HEK293 (cell line): ENCODE results near the gene DIP2B.
A peak's percentile ranks its signal among the peaks of the same experiment; 100 is the strongest.

Experiments used
- CTCF ChIA-PET: fragments of 350-600 bp; formaldehyde crosslinking; extraction: SDS; loops from one replicate; lab custom pipeline; 2021; ENCODE audit warnings: antibody characterized with exemption; lab: Yijun Ruan, JAX
- POLR2A ChIA-PET: fragments of 300-600 bp; formaldehyde crosslinking; extraction: SDS; loops from one replicate; lab custom pipeline; 2020; ENCODE audit warnings: antibody characterized with exemption, inconsistent platforms; lab: Yijun Ruan, JAX
- H3K27ac ChIP-seq: fragments of 200-500 bp; sonication (Bioruptor generic); 2 replicates; pipeline ENCODE4 v1.5.1; 2014; ENCODE audit warnings: low read depth, low read length, control low read depth, inconsistent platforms; ENCODE audit errors: extremely low read depth
- H3K36me3 ChIP-seq, 2 experiments: fragments of 200-500 bp in 1 of 2; sonication (Bioruptor generic) in 1 of 2; 1 replicate in 1 of 2; 2 replicates in 1 of 2; pipeline ENCODE4 v1.5.1; 2014 to 2017; ENCODE audit warnings: inconsistent platforms in 2 of 2, low read length in 2 of 2; ENCODE audit not compliant: control insufficient read depth in 2 of 2, insufficient read depth in 1 of 2
- H3K4me1 ChIP-seq: fragments of 200-500 bp; sonication (Bioruptor generic); 2 replicates; pipeline ENCODE4 v1.5.1; 2014; ENCODE audit warnings: mild to moderate bottlenecking, low read length, inconsistent platforms; ENCODE audit not compliant: control insufficient read depth, insufficient read depth
- H3K4me3 ChIP-seq: 2 replicates; pipeline ENCODE4 v1.5.1; 2011; ENCODE audit warnings: low read depth, mild to moderate bottlenecking, control low read depth, low read length, moderate library complexity
- H3K9me3 ChIP-seq: fragments of 200-500 bp; sonication (Bioruptor generic); 2 replicates; pipeline ENCODE4 v1.5.1; 2014; ENCODE audit warnings: low read depth, low read length, inconsistent platforms; ENCODE audit not compliant: control insufficient read depth, insufficient read depth
- GLI2 ChIP-seq: fragments of 450-650 bp; formaldehyde crosslinking; IDR thresholded peaks from 2 replicates; pipeline ENCODE4; 2017; ENCODE audit warnings: missing biosample characterization, missing genetic modification characterization, low read depth, borderline replicate concordance
- GLIS1 ChIP-seq: fragments of 450-650 bp; formaldehyde crosslinking; IDR thresholded peaks from 2 replicates; pipeline ENCODE4 v1.5.1; 2016; ENCODE audit warnings: missing biosample characterization, missing genetic modification characterization
- MZF1 ChIP-seq: fragments of 450-650 bp; formaldehyde crosslinking; IDR thresholded peaks from 2 replicates; pipeline ENCODE4 v1.5.1; 2017; ENCODE audit warnings: missing biosample characterization, missing genetic modification characterization, borderline replicate concordance
- PRDM6 ChIP-seq: fragments of 450-650 bp; formaldehyde crosslinking; IDR thresholded peaks from 2 replicates; pipeline ENCODE4 v1.5.1; 2017; ENCODE audit warnings: missing biosample characterization, missing genetic modification characterization
- ZFHX2 ChIP-seq: fragments of 450-650 bp; formaldehyde crosslinking; conservative IDR thresholded peaks from 2 replicates; pipeline ENCODE4 v1.5.1; 2016; ENCODE audit warnings: missing biosample characterization, missing genetic modification characterization
- ZFP69B ChIP-seq: fragments of 450-650 bp; formaldehyde crosslinking; IDR thresholded peaks from 2 replicates; pipeline ENCODE4 v1.5.1; 2016; ENCODE audit warnings: missing biosample characterization, missing genetic modification characterization
- ZNF239 ChIP-seq: fragments of 450-650 bp; formaldehyde crosslinking; IDR thresholded peaks from 2 replicates; pipeline ENCODE4 v1.5.1; 2016; ENCODE audit warnings: missing biosample characterization, missing genetic modification characterization
- ZNF302 ChIP-seq: fragments of 450-650 bp; formaldehyde crosslinking; IDR thresholded peaks from 2 replicates; pipeline ENCODE4 v1.5.1; 2016; ENCODE audit warnings: missing biosample characterization, missing genetic modification characterization, low read depth
- ZNF707 ChIP-seq: fragments of 450-650 bp; formaldehyde crosslinking; IDR thresholded peaks from 2 replicates; pipeline ENCODE4 v1.5.1; 2016; ENCODE audit warnings: missing biosample characterization, missing genetic modification characterization
- ZSCAN16 ChIP-seq: fragments of 450-650 bp; formaldehyde crosslinking; IDR thresholded peaks from 2 replicates; pipeline ENCODE4 v1.5.1; 2016; ENCODE audit warnings: missing biosample characterization, missing genetic modification characterization
- TF ChIP-seq, protein P1 (sequence below): fragments of 450-650 bp; IDR thresholded peaks from 2 replicates; pipeline ENCODE4 v1.5.1; 2018; ENCODE audit warnings: missing biosample characterization, mild to moderate bottlenecking, missing genetic modification characterization
- TF ChIP-seq, protein P2 (sequence below): fragments of 450-650 bp; formaldehyde crosslinking; IDR thresholded peaks from 2 replicates; pipeline ENCODE4 v1.5.1; 2017; ENCODE audit warnings: missing biosample characterization, missing genetic modification characterization
- TF ChIP-seq, protein P3 (sequence below): fragments of 450-650 bp; formaldehyde crosslinking; IDR thresholded peaks from 2 replicates; pipeline ENCODE4 v1.5.1; 2016; ENCODE audit warnings: missing biosample characterization, missing genetic modification characterization
- TF ChIP-seq, protein P4 (sequence below): fragments of 450-650 bp; formaldehyde crosslinking; IDR thresholded peaks from 2 replicates; pipeline ENCODE4 v1.5.1; 2017; ENCODE audit warnings: missing biosample characterization, missing genetic modification characterization

The DIP2B gene

DNA sequence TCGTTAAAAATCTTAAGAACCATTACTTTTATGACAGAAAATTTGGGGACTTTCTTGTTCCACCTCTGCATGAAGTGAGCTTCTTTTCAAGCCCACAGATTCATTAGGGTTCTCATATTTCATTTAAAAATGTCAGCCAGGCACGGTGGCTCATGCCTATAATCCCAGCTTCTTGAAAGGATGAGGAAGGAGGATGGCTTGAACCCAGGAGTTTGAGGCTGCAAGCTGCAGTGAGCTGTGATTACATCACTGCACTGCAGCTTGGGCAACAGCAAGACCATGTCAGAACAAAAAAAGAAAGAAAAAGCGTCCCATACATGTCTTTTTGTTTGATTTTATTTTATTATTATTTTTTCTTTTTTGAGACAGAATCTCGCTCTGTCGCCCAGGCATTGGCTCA, 215.7 kb downstream of the DIP2B start:
- peaks cover 4 to 46% of the 10 kb centered on the region in 2 experiments for H3K36me3 ChIP-seq
- H3K9me3 ChIP-seq: no peaks in the 10 kb centered on the region
- ChIA-PET CTCF (interaction anchor here (0.7 to 2.5 kb wide), 2 partner anchors 10 to 14 kb away, joined by 4 to 12 read pairs; no protein-coding TSS in a partner anchor), POLR2A (no interaction called here)
- TF ChIP-seq ZSCAN16 (tag by site-specific recombination): no peak
- no peak for TF ChIP-seq ZFHX2 (tag by site-specific recombination)
- 0 out of 2 replicates have a peak, but pooled peaks have one; percentile 46 for TF ChIP-seq MZF1 (tag by site-specific recombination)
- no peak for TF ChIP-seq ZFP69B (tag by site-specific recombination)
- TF ChIP-seq, protein P1, sequence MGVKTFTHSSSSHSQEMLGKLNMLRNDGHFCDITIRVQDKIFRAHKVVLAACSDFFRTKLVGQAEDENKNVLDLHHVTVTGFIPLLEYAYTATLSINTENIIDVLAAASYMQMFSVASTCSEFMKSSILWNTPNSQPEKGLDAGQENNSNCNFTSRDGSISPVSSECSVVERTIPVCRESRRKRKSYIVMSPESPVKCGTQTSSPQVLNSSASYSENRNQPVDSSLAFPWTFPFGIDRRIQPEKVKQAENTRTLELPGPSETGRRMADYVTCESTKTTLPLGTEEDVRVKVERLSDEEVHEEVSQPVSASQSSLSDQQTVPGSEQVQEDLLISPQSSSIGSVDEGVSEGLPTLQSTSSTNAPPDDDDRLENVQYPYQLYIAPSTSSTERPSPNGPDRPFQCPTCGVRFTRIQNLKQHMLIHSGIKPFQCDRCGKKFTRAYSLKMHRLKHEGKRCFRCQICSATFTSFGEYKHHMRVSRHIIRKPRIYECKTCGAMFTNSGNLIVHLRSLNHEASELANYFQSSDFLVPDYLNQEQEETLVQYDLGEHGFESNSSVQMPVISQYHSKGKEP (tag by site-specific recombination): 0 out of 2 replicates have a peak, but pooled peaks have one; percentile 22
- no peak for TF ChIP-seq GLIS1 (tag by site-specific recombination)
- TF ChIP-seq, protein P2, sequence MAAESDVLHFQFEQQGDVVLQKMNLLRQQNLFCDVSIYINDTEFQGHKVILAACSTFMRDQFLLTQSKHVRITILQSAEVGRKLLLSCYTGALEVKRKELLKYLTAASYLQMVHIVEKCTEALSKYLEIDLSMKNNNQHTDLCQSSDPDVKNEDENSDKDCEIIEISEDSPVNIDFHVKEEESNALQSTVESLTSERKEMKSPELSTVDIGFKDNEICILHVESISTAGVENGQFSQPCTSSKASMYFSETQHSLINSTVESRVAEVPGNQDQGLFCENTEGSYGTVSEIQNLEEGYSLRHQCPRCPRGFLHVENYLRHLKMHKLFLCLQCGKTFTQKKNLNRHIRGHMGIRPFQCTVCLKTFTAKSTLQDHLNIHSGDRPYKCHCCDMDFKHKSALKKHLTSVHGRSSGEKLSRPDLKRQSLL: no peak
- TF ChIP-seq, protein P3, sequence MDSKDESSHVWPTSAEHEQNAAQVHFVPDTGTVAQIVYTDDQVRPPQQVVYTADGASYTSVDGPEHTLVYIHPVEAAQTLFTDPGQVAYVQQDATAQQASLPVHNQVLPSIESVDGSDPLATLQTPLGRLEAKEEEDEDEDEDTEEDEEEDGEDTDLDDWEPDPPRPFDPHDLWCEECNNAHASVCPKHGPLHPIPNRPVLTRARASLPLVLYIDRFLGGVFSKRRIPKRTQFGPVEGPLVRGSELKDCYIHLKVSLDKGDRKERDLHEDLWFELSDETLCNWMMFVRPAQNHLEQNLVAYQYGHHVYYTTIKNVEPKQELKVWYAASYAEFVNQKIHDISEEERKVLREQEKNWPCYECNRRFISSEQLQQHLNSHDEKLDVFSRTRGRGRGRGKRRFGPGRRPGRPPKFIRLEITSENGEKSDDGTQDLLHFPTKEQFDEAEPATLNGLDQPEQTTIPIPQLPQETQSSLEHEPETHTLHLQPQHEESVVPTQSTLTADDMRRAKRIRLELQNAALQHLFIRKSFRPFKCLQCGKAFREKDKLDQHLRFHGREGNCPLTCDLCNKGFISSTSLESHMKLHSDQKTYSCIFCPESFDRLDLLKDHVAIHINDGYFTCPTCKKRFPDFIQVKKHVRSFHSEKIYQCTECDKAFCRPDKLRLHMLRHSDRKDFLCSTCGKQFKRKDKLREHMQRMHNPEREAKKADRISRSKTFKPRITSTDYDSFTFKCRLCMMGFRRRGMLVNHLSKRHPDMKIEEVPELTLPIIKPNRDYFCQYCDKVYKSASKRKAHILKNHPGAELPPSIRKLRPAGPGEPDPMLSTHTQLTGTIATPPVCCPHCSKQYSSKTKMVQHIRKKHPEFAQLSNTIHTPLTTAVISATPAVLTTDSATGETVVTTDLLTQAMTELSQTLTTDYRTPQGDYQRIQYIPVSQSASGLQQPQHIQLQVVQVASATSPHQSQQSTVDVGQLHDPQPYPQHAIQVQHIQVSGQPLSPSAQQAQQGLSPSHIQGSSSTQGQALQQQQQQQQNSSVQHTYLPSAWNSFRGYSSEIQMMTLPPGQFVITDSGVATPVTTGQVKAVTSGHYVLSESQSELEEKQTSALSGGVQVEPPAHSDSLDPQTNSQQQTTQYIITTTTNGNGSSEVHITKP: peak; percentile 4
- TF ChIP-seq, protein P4, sequence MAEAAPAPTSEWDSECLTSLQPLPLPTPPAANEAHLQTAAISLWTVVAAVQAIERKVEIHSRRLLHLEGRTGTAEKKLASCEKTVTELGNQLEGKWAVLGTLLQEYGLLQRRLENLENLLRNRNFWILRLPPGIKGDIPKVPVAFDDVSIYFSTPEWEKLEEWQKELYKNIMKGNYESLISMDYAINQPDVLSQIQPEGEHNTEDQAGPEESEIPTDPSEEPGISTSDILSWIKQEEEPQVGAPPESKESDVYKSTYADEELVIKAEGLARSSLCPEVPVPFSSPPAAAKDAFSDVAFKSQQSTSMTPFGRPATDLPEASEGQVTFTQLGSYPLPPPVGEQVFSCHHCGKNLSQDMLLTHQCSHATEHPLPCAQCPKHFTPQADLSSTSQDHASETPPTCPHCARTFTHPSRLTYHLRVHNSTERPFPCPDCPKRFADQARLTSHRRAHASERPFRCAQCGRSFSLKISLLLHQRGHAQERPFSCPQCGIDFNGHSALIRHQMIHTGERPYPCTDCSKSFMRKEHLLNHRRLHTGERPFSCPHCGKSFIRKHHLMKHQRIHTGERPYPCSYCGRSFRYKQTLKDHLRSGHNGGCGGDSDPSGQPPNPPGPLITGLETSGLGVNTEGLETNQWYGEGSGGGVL (tag by site-specific recombination): no peak
- no peak for TF ChIP-seq ZNF239 (tag by site-specific recombination)
- TF ChIP-seq ZNF302 (tag by site-specific recombination): no peak
- no peak for TF ChIP-seq ZNF707 (tag by site-specific recombination)
- H3K4me1 ChIP-seq: peaks cover 8% of the 10 kb centered on the region
- H3K27ac ChIP-seq: no peak overlapping the region
- no peak overlapping the region for H3K4me3 ChIP-seq

DNA sequence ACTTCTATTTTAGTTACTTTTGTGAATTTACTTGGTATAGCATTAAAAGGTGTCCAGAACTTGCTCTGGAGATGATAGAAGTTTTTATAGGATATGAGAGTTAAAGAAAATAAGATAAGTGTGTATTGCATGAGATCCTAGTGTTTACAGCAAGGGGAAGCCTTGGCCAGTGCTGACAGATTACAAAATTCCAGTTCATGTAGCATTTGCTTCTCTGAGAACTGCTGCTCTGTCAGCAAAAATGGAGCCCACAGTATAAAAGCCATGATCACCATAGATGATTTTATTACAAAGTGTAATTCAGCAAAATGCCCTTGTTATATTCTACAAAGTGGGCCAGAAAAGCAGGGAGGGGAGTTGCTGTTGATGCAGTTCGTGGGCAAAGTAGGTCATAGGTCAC, 219.1 kb downstream of the DIP2B start:
- TF ChIP-seq PRDM6: 0 out of 2 replicates have a peak, but pooled peaks have one; percentile 7
- no peak for TF ChIP-seq GLI2 (tag by site-specific recombination)
- Histone ChIP-seq H3K27ac (no peak overlapping the region), H3K4me1 (peaks cover 10% of the 10 kb centered on the region), H3K9me3 (no peaks in the 10 kb centered on the region), H3K4me3 (no peak overlapping the region), H3K36me3 (peaks cover 9 to 59% of the 10 kb centered on the region in 2 experiments)
- CTCF ChIA-PET: no interaction called here
- POLR2A ChIA-PET: no interaction called here
